Activated CD4-positive, alpha-beta memory T cell treated with anti-CD3 and anti-CD28 coated beads, Interleukin-2, amount 10 ng/mL, durations not matched to agents 7 days and 5 days (primary cell): ENCODE data around the gene CAMSAP1. TPM values are rescaled to one million over a fixed set of nuclear protein-coding genes. Genes with fewer than 3 reads are reported as not detected.

Source experiments
- CTCF ChIA-PET: fragments of 350-600 bp; sonication (Branson Sonifier 250); formaldehyde crosslinking; loops from one replicate; lab custom pipeline; 2021; ENCODE audit warnings: antibody characterized with exemption, inconsistent platforms; lab: Charles Lee
- POLR2A ChIA-PET: fragments of 350-600 bp; sonication (Branson Sonifier 250); formaldehyde crosslinking; loops from one replicate; lab custom pipeline; 2021; ENCODE audit warnings: antibody characterized with exemption; lab: Charles Lee
- DNase-seq: peaks from one replicate; pipeline ENCODE4 v3.0.0-alpha.2; 2020
- H3K27ac Mint-ChIP-seq: one replicate; pipeline ENCODE4 v1.8.0; 2021; ENCODE audit warnings: mild to moderate bottlenecking, mixed read lengths
- H3K27me3 Mint-ChIP-seq: one replicate; pipeline ENCODE4 v1.8.0; 2021; ENCODE audit warnings: mixed read lengths
- H3K36me3 Mint-ChIP-seq: one replicate; pipeline ENCODE4 v1.8.0; 2021; ENCODE audit warnings: low read depth, mixed read lengths
- H3K4me1 Mint-ChIP-seq: one replicate; pipeline ENCODE4 v1.8.0; 2021; ENCODE audit warnings: mixed read lengths
- H3K4me3 Mint-ChIP-seq: one replicate; pipeline ENCODE4 v1.8.0; 2021; ENCODE audit warnings: mild to moderate bottlenecking, mixed read lengths
- H3K9me3 Mint-ChIP-seq: one replicate; pipeline ENCODE4 v1.8.0; 2021; ENCODE audit warnings: mixed read lengths
- total RNA-seq, 2 experiments: library from RNA; stranded (reverse); gene quantifications; one replicate each; pipeline ENCODE4 v1.2.3, GENCODE V29; 2021

CAMSAP1 gene
- total RNA-seq, 2 experiments from 2014 or later, result 20.9 to 22.0 TPM

DNA sequence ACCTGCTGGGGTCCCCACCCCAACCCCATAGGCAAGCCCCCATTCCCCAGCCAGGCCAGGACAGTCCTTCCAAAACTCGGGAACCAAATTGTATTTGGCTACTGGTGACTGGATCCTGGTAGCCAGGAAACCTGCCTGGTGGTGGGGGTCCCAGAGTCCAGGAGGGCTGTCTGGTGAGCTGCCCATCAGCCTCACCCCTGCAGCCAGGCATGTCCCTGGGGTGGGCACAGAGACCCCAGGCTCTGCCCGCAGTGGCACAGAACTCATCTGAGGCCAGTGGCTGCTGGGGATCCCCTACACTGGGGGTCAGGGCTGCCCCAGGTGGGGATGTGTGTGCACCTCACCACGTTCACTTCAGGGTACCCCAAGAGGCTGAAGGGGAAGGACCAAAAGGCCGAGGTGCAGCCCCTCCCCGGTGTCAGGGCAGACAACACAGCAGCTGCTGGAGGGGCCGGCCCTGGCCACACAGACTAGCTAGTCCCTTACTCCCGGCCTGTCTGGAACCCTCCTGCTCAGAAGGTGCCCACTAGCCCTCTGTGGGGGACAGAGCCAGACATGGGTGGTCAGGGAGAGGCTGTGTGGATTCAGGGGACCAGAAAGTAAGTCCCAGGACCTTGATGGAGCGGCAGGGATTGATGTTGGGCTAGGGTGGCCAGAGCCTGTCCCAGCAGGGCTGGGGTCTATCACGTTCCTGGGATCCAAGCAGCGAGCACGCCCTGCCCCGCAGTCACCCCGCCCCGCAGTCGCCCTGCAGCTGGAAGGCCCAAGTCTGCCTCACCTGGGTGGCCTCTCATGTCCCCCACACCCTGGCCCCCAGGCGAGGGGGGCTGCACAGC lies 113.9 kb downstream of the CAMSAP1 start:
- ChIA-PET POLR2A (no interaction called here), CTCF (no interaction called here)
- no peaks in the 10 kb centered on the region for H3K27me3 Mint-ChIP-seq
- DNase-seq, result no peak
- no peak overlapping the region for H3K4me3 Mint-ChIP-seq
- no peaks in the 10 kb centered on the region for H3K36me3 Mint-ChIP-seq
- H3K9me3 Mint-ChIP-seq, result no peaks in the 10 kb centered on the region
- no peaks in the 10 kb centered on the region for H3K4me1 Mint-ChIP-seq
- H3K27ac Mint-ChIP-seq, result no peak overlapping the region

DNA sequence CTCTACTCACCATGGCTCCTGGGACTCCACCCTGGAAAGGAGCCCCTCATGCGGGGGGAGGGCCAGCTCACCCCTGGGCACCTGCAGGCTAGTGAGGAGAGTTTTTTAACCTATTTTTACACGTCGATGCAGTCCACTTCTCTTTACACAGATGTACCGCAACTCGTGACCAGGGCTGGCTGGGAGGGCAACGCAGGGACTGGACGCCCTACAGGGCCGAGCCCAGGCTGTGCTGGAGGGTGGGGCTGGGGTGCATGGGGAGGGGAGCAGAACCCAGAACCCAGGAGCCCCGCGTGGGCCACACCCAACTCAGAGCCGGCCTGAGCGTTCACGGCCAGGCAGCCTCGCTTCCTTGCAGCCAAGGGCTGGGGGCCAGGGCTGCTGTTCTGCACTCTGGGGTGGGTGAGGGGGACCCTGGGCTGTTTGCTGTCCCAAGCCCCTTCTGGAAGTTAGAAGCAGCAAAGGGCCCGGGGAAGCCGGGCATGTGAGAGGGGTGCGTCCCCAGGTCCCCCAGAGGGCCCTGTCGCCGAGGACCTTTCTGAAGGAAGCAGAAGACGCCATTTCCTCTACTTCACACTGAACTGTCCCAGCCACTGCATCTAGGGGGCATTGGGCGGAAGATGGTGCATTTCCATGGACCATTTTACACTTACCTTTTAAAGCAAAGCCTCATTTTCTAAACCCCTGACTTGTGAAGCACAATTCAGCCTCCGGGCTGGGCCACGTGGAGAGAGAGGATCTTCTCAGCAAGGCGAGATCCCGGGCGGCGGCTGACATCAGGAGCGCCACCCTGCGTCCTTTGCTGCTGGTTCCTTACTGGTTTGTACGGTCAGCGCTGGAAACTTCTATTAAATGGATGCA lies 114.8 kb downstream of the CAMSAP1 start:
- no peaks in the 10 kb centered on the region for H3K9me3 Mint-ChIP-seq
- H3K36me3 Mint-ChIP-seq, result no peaks in the 10 kb centered on the region
- H3K27me3 Mint-ChIP-seq, result no peaks in the 10 kb centered on the region
- no peak overlapping the region for H3K4me3 Mint-ChIP-seq
- DNase-seq, result no peak
- CTCF ChIA-PET, result no interaction called here
- POLR2A ChIA-PET, result no interaction called here
- no peaks in the 10 kb centered on the region for H3K4me1 Mint-ChIP-seq
- H3K27ac Mint-ChIP-seq, result no peak overlapping the region

DNA sequence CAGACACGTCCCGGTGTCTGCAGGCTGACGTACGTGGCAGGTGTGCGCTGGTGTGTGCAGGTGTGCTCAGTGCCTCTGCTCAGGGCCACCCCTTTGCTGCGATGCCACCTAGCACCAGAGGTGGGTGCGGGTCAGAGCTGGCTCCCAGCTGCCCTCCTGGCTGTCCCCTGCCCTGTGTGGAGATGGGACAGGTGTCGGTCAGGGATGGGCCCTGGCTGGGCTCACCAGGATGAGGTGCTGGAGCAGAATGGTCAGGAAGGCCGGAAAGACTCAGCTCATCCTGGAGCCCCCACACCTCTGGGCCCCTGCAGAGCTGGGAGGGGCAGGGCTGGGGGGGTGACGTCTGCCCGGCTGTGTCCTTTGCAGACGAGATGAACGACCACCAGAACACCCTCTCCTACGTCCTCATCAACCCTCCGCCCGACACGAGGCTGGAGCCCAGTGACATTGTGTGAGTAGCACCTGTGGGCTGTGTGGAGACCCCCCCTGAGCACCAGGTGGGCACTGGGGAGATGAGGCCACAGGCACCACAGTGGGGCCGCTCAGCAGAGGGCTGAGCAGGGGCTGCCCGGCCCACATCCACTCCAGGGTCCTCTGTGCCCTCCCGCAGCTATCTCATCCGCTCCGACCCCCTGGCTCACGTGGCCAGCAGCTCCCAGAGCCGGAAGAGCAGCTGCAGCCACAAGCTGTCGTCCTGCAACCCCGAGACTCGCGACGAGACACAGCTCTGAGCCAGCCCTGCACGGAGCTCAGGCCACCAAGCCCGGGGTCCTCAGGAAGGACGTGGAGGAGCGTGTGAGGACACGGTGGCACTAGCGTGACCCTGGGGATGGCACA lies 115.7 kb downstream of the CAMSAP1 start:
- no peak for DNase-seq
- no peaks in the 10 kb centered on the region for H3K36me3 Mint-ChIP-seq
- ChIA-PET POLR2A (no interaction called here), CTCF (no interaction called here)
- H3K4me1 Mint-ChIP-seq, result no peaks in the 10 kb centered on the region
- H3K4me3 Mint-ChIP-seq, result no peak overlapping the region
- no peaks in the 10 kb centered on the region for H3K27me3 Mint-ChIP-seq
- no peaks in the 10 kb centered on the region for H3K9me3 Mint-ChIP-seq
- H3K27ac Mint-ChIP-seq, result no peak overlapping the region

DNA sequence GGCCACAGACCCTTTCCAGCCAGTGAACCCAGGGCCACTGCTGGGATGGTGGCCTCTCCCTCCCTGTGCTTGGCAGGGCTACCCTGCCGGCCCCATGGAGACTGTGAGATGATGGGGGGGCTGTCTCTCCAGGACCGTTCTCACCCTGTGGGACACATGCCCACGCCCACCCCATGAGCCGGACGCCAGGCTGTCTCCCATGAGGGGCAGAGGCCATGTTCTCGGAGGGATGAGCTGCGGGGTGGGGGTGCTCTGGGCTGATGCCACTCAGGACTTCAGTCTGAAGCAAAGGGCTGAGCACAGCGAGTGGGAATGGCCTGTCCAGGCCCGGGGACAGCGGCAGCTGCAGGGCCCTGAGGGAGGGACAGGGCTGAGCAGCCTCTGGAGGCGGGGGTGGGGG lies 116.5 kb downstream of the CAMSAP1 start:
- Mint-ChIP-seq H3K4me1 (no peaks in the 10 kb centered on the region), H3K27ac (no peak overlapping the region), H3K4me3 (no peak overlapping the region), H3K36me3 (no peaks in the 10 kb centered on the region), H3K27me3 (no peaks in the 10 kb centered on the region), H3K9me3 (no peaks in the 10 kb centered on the region)
- ChIA-PET CTCF (no interaction called here), POLR2A (no interaction called here)
- no peak for DNase-seq

DNA sequence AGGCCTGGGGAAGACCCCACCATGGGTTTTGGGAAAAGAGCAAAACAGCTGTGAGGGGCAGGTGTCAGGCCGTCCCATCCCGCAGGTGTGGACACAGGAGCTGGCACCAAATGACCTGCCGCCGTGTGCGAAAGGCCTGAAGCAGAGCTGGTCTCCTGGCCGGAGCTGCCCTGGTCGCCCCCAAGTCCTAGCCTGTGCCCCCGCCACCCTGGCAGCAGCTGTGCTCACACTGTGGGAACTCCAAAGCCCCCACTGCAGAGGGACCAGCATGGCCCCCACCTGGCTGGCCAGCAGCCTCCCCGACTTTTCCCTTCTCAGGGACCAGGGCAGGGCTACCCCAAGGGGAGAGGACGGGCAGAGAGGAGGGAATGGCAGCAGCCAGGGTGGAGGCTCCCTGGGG lies 117.0 kb downstream of the CAMSAP1 start:
- DNase-seq, result no peak
- POLR2A ChIA-PET, result no interaction called here
- Mint-ChIP-seq H3K27ac (no peak overlapping the region), H3K4me3 (no peak overlapping the region), H3K36me3 (no peaks in the 10 kb centered on the region), H3K9me3 (no peaks in the 10 kb centered on the region), H3K27me3 (no peaks in the 10 kb centered on the region), H3K4me1 (no peaks in the 10 kb centered on the region)
- CTCF ChIA-PET, result no interaction called here

DNA sequence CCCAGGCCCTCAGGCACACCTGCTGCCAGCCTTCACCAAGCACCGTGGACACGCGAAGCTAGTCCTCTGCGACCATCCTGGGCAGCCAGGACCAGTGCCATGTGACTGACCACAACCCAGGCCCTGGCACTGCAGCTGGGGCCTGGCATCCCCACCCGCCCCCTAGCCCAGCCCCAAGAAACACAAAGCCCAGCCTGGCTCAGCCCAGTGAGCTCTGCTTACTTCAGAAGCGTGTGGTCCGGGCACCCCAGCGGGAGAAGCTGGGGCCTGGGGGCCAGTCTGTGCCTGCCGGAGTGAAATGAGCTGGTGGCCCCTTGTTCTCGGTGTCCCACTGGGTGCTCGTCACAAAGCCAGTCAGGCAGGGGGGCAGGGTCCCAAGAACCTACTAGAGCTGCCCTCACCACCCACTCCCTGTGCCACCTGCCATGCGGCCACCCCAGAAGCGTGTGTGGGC lies 117.5 kb downstream of the CAMSAP1 start:
- Mint-ChIP-seq H3K27me3 (no peaks in the 10 kb centered on the region), H3K9me3 (no peaks in the 10 kb centered on the region), H3K36me3 (no peaks in the 10 kb centered on the region), H3K27ac (no peak overlapping the region), H3K4me1 (no peaks in the 10 kb centered on the region), H3K4me3 (no peak overlapping the region)
- DNase-seq, result no peak
- ChIA-PET POLR2A (no interaction called here), CTCF (no interaction called here)

DNA sequence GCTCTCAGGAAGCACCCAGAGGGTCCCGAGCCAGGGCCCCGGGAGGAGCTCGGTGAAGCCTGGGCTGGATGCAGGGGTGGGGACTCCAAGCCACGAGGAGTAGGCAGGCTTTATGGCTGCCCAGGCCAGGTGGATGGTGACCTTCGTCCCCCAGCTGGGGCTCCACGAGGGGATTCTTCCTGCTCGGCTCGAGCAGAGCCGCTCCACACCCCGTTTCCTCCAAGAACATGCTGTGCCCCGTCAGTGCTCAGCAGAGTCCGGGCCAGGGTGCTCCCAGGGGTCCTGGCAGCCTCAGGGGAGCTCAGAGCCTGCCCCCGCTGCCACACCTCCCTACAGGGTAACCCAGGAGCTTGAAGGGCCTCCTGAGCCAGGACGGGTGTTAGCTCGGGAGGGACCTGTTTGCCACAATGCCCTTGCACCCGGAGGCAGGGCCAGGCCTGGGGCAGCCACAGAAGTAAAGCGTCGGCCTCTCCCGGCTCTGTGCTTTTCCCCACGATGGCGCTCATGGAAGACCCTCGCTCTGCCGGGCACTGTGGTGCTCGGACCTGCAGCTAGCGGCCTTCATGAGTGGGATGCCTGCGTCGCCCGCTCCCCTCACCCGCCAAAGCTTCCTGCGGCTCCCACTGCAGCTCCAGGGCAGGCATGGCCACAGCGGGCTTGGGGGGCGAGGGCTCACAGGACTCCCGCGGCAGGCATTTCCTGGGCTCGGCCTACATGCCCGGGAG lies 118.6 kb downstream of the CAMSAP1 start:
- no peak for DNase-seq

DNA sequence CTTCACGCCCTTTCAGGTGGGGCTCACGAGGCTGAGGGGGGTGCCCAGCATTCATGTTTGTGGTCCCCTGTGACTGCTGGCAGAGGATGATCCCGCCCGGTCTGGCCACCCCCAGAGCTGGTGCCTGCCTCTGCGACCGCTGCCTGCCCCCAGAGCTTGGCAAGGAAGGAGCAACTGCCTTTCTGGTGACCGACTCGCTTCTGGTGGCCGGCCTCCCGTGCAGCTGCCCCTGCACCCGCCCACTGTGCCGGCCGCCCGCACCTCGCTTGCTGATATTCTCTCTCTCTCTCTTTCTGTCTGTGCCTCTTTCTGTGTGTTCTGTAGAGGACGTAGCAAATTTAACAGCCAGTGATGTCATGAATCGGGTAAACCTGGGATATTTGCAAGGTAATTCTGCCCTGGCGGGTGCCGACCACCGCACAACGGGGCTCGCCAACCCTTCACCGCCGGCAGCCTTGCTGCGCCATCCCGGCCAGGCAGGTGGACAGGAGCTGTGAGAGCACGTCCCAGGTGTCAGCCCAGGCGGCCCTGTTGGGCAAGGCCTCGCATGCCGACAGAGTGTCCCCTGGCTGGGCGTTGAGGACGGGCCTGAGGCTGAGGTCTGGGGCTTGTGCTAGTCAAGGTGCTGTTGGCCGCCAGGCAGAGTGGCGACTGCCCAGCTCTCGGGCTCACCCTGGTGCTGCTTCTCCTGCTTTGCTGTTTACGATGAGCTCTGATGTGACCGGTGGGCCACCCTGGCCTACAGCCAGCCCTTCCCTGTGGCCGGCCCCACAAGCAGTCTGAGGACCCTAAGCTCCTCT lies 119.4 kb downstream of the CAMSAP1 start:
- no peak overlapping the region for H3K27ac Mint-ChIP-seq
- no peak for DNase-seq
- ChIA-PET CTCF (no interaction called here), POLR2A (no interaction called here)
- no peaks in the 10 kb centered on the region for H3K27me3 Mint-ChIP-seq
- no peak overlapping the region for H3K4me3 Mint-ChIP-seq
- H3K36me3 Mint-ChIP-seq, result no peaks in the 10 kb centered on the region
- H3K9me3 Mint-ChIP-seq, result no peaks in the 10 kb centered on the region
- no peaks in the 10 kb centered on the region for H3K4me1 Mint-ChIP-seq

More for the DNA sequence above, 118.6 kb downstream of the CAMSAP1 start:
- no peak overlapping the region for H3K4me3 Mint-ChIP-seq
- no peaks in the 10 kb centered on the region for H3K9me3 Mint-ChIP-seq
- no peaks in the 10 kb centered on the region for H3K4me1 Mint-ChIP-seq
- no peaks in the 10 kb centered on the region for H3K27me3 Mint-ChIP-seq
- POLR2A ChIA-PET, result no interaction called here
- no peaks in the 10 kb centered on the region for H3K36me3 Mint-ChIP-seq
- H3K27ac Mint-ChIP-seq, result no peak overlapping the region
- CTCF ChIA-PET, result no interaction called here

DNA sequence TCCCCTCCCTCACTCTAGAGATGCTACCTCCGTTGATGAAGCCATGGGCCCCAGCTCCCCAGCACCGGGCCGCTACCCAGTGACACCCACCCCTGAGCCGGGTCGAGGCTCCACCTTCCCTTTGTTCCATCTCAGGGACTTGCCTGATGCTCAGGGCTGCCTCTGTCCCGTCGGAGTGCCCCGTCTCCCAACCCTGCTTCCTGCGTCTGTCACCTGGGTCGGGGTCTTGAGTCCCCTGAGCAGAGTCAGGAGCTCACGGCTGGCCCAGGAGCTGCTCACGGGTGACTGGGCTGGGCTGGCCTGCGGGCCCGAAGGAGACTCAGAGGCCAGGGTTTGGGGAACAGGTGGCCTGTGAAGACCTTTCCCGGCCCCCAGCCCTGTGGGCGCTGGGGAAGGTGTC lies 120.0 kb downstream of the CAMSAP1 start:
- CTCF ChIA-PET, result interaction anchor here (0.6 kb wide), 1 partner anchor 32 kb away, joined by 4 read pairs; no protein-coding TSS in a partner anchor
- Mint-ChIP-seq H3K4me1 (no peaks in the 10 kb centered on the region), H3K27ac (no peak overlapping the region), H3K9me3 (no peaks in the 10 kb centered on the region), H3K4me3 (no peak overlapping the region), H3K36me3 (no peaks in the 10 kb centered on the region), H3K27me3 (no peaks in the 10 kb centered on the region)
- POLR2A ChIA-PET, result no interaction called here
- no peak for DNase-seq

DNA sequence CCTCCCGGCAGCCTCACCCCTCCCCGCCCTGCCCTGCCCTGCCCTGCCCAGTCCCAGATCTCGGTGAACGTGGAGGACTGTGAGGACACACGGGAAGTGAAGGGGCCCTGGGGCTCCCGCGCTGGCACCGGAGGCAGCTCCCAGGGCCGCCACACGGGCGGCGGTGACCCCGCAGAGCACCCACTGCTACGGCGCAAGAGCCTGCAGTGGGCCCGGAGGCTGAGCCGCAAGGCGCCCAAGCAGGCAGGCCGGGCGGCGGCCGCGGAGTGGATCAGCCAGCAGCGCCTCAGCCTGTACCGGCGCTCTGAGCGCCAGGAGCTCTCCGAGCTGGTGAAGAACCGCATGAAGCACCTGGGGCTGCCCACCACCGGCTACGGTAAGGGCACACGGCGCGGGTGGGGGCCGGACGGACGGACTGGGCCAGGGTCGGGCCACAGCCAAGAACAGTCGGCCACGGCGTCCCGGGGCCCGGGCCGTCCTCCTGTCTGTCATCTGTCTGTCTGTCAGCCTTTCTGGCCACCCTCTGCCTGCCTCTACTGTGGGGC lies 121.1 kb downstream of the CAMSAP1 start:
- ChIA-PET POLR2A (no interaction called here), CTCF (no interaction called here)
- Mint-ChIP-seq H3K27me3 (no peaks in the 10 kb centered on the region), H3K27ac (no peak overlapping the region), H3K4me1 (no peaks in the 10 kb centered on the region), H3K4me3 (no peak overlapping the region), H3K36me3 (no peaks in the 10 kb centered on the region), H3K9me3 (no peaks in the 10 kb centered on the region)
- no peak for DNase-seq

DNA sequence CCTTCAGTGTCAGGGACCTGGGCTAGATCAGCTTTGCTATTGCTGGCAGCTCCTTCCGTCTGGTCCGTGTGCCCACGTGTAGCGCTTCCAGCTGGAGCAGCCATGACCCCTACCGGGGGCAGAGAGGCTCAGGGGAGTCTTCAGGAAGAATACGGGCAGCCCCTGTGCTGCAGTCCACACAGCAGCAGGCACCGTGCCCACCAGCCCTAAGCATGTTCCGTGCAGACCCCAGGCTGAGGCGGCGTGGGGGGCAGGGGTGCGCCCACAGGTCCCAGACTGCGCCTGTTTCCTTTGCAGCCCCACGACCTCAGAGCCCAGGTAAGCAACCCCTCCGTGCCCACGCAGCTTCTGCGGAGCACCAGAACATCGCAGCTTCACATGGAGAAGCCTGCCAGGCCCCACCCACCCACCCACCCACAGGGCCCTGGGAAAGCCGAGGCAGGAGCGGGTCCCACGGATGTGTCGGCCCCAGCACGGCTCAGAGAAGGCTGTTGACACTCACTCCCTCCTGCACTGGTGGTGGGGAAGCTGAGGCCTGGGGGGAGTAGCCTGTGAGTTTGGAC lies 122.3 kb downstream of the CAMSAP1 start:
- POLR2A ChIA-PET, result no interaction called here
- no peak overlapping the region for H3K27ac Mint-ChIP-seq
- no peaks in the 10 kb centered on the region for H3K9me3 Mint-ChIP-seq
- CTCF ChIA-PET, result no interaction called here
- no peak overlapping the region for H3K4me3 Mint-ChIP-seq
- H3K36me3 Mint-ChIP-seq, result no peaks in the 10 kb centered on the region
- no peaks in the 10 kb centered on the region for H3K4me1 Mint-ChIP-seq
- no peaks in the 10 kb centered on the region for H3K27me3 Mint-ChIP-seq
- DNase-seq, result no peak
